GM23248 (cell line): Measurements from ENCODE around the gene LARP4B. TPM values are rescaled to one million over a fixed set of nuclear protein-coding genes. Genes with fewer than 3 reads are reported as not detected.

Source experiments
- DNase-seq: peaks from one replicate; pipeline ENCODE4 v3.0.0-alpha.2; 2015
- H2AFZ ChIP-seq: fragments of 200-600 bp; sonication (generic); 2 replicates; pipeline ENCODE4 v1.6.1; 2016; ENCODE audit warnings: antibody characterized with exemption
- H3F3A ChIP-seq: fragments of 200-600 bp; sonication (generic); 2 replicates; pipeline ENCODE4 v1.6.1; 2016; ENCODE audit warnings: mild to moderate bottlenecking, antibody characterized with exemption, mixed run types; ENCODE audit not compliant: insufficient read depth
- H3K27ac ChIP-seq: fragments of 200-600 bp; sonication (generic); 2 replicates; pipeline ENCODE4 v1.5.1; 2016; ENCODE audit warnings: mild to moderate bottlenecking
- H3K27me3 ChIP-seq: fragments of 200-600 bp; sonication (generic); replicated peaks from 2 replicates; pipeline ENCODE4 v1.6.1; 2016; ENCODE audit warnings: mild to moderate bottlenecking; ENCODE audit not compliant: insufficient read depth
- H3K36me3 ChIP-seq: fragments of 200-600 bp; sonication (generic); 2 replicates; pipeline ENCODE4 v1.6.1; 2016; ENCODE audit warnings: low read depth, mild to moderate bottlenecking
- H3K4me1 ChIP-seq: fragments of 200-600 bp; sonication (generic); 2 replicates; pipeline ENCODE4 v1.6.1; 2016; ENCODE audit warnings: mild to moderate bottlenecking; ENCODE audit not compliant: insufficient read depth
- H3K4me2 ChIP-seq: fragments of 200-600 bp; sonication (generic); one replicate; pipeline ENCODE4 v1.6.1; 2016; ENCODE audit warnings: mild to moderate bottlenecking; ENCODE audit not compliant: unreplicated experiment
- H3K4me3 ChIP-seq: fragments of 200-600 bp; sonication (generic); 2 replicates; pipeline ENCODE4 v1.5.1; 2016; ENCODE audit warnings: mild to moderate bottlenecking
- H3K79me2 ChIP-seq: fragments of 200-600 bp; sonication (generic); 2 replicates; pipeline ENCODE4 v1.6.1; 2016; ENCODE audit warnings: mild to moderate bottlenecking; ENCODE audit not compliant: insufficient read depth
- H3K9ac ChIP-seq: fragments of 200-600 bp; sonication (generic); 2 replicates; pipeline ENCODE4 v1.6.1; 2016; ENCODE audit warnings: mild to moderate bottlenecking
- H3K9me2 ChIP-seq: fragments of 200-600 bp; sonication (generic); 2 replicates; pipeline ENCODE4 v1.6.1; 2016; ENCODE audit warnings: mixed run types, mild to moderate bottlenecking, moderate library complexity; ENCODE audit not compliant: insufficient read depth
- H3K9me3 ChIP-seq: fragments of 200-600 bp; sonication (generic); one replicate; pipeline ENCODE4 v1.6.1; 2017; ENCODE audit warnings: low read depth
- H4K20me1 ChIP-seq: fragments of 200-600 bp; sonication (generic); 2 replicates; pipeline ENCODE4 v1.6.0; 2016; ENCODE audit not compliant: insufficient read depth
- EZH2 ChIP-seq: fragments of 200-600 bp; sonication (generic); IDR thresholded peaks from 2 replicates; pipeline ENCODE4 v1.6.1; 2018; ENCODE audit warnings: antibody characterized with exemption, mild to moderate bottlenecking; ENCODE audit not compliant: insufficient read depth, poor library complexity, severe bottlenecking
- EZH2phosphoT487 ChIP-seq: fragments of 200-600 bp; sonication (generic); IDR thresholded peaks from 2 replicates; pipeline ENCODE4 v1.6.1; 2018; ENCODE audit warnings: antibody characterized with exemption, moderate library complexity, mild to moderate bottlenecking, low read depth; ENCODE audit not compliant: insufficient read depth
- WGBS, 2 experiments: methylation state at CpG; one replicate each; pipeline ENCODE4 v1.1.6; 2015 to 2017; ENCODE audit warnings: low lambda C conversion rate in 2 of 2, low coverage in 1 of 2; ENCODE audit errors: missing lambda C conversion rate in 2 of 2; 5-methylcytosine and 5-hydroxymethylcytosine counted together
- in situ Hi-C: fragments of 300-500 bp; cut with MboI; formaldehyde crosslinking; loops from 2 replicates; pipeline ENCODE4 v1.15.0; 2020
- polyA plus RNA-seq: library from polyadenylated mRNA; unstranded; fragments of >200 nt; fragmentation: Nextera tagmentation; extraction: Ambion mirVana; gene quantifications from 2 replicates; pipeline ENCODE4 v1.2.1, GENCODE V29; 2016
- total RNA-seq: library from RNA; depleted of rRNA; stranded (reverse); fragments of >200 nt; shearing (Covaris generic); gene quantifications from 2 replicates; pipeline ENCODE4 v1.2.3, GENCODE V29; 2014

LARP4B gene
- total and polyA plus RNA-seq, 2 experiments from 2014 or later = 20.7 to 30.8 TPM

DNA sequence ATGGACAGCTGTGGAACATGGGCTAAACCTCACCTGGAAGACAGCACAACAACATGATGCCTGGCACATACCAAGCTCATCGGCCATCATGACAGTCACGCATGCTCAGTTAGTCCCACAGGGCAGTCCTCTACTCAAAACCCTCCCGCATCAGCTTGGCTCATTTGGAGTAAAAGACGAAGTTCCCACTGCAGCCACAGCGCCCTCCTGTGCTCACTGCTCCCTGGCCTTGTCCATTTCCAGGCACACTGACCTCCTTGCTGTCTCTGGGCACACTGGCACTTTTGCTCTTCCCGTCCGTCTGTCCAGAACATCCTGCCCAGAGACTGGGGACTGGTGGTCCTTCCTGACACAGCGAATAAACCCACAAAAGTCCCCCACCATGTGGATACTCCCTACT lies 66.2 kb downstream of the LARP4B start:
- Histone ChIP-seq H3K4me1 (peaks cover 8% of the 10 kb centered on the region; the same call in 1 of the 2 replicates), H3K27me3 (no peaks in the 10 kb centered on the region), H3K36me3 (peaks cover 17% of the 10 kb centered on the region), H3K9me3 (no peaks in the 10 kb centered on the region), H3K9me2 (no peaks in the 10 kb centered on the region), H2AFZ (no peak overlapping the region), H4K20me1 (no peaks in the 10 kb centered on the region), H3K79me2 (peaks cover 88% of the 10 kb centered on the region), H3K4me2 (no peak overlapping the region), H3F3A (peaks cover under 1% of the 10 kb centered on the region; the same call in 1 of the 2 replicates), H3K27ac (no peak overlapping the region), H3K4me3 (no peak overlapping the region), H3K9ac (no peak overlapping the region)
- DNase-seq = no peak
- no peak for TF ChIP-seq EZH2phosphoT487
- TF ChIP-seq EZH2 = no peak
- in situ Hi-C loops = no loop called here
- WGBS, 2 experiments = 89 to 90% methylated on average over 8 of the region's 8 CpGs

- H3K4me1 ChIP-seq = 0 out of 2 replicates have a peak, but pooled peaks cover 3% of the 10 kb centered on the region
- no peak overlapping the region for H3K27ac ChIP-seq
- H3K9me3 ChIP-seq = no peaks in the 10 kb centered on the region
- no peak overlapping the region for H3K4me2 ChIP-seq
- H3K4me3 ChIP-seq = no peak overlapping the region
- peaks cover 88% of the 10 kb centered on the region for H3K79me2 ChIP-seq
- H3F3A ChIP-seq = peaks cover 6% of the 10 kb centered on the region; the same call in 1 of the 2 replicates
- H3K9me2 ChIP-seq = no peaks in the 10 kb centered on the region
- WGBS, 2 experiments = 78 to 85% methylated on average over 4 of the region's 4 CpGs
- no peak for TF ChIP-seq EZH2phosphoT487
- TF ChIP-seq EZH2 = no peak
- DNase-seq = no peak
- H2AFZ ChIP-seq = no peak overlapping the region
- H3K9ac ChIP-seq = no peak overlapping the region
- in situ Hi-C loops = no loop called here
- H3K27me3 ChIP-seq = no peaks in the 10 kb centered on the region
- no peaks in the 10 kb centered on the region for H4K20me1 ChIP-seq
- H3K36me3 ChIP-seq = peaks cover 19% of the 10 kb centered on the region
Observed at GRCh38 chr10:860519-860918, 71.0 kb downstream of the LARP4B start.

- H3K4me3 ChIP-seq = no peak overlapping the region
- peaks cover 94% of the 10 kb centered on the region for H3K79me2 ChIP-seq
- in situ Hi-C loops = no loop called here
- H3K9me3 ChIP-seq = no peaks in the 10 kb centered on the region
- H3F3A ChIP-seq = peaks cover 6% of the 10 kb centered on the region; the same call in 1 of the 2 replicates
- H3K9me2 ChIP-seq = no peaks in the 10 kb centered on the region
- no peak overlapping the region for H3K9ac ChIP-seq
- peaks cover 30% of the 10 kb centered on the region for H3K36me3 ChIP-seq
- H3K4me2 ChIP-seq = no peak overlapping the region
- H3K27me3 ChIP-seq = no peaks in the 10 kb centered on the region
- no peak overlapping the region for H2AFZ ChIP-seq
- TF ChIP-seq EZH2phosphoT487 = no peak
- no peaks in the 10 kb centered on the region; the same call in 1 of the 2 replicates for H4K20me1 ChIP-seq
- WGBS, 2 experiments = 44 to 46% methylated on average over 11 of the region's 11 CpGs
- H3K27ac ChIP-seq = no peak overlapping the region
- DNase-seq = peak; percentile 23
- H3K4me1 ChIP-seq = 0 out of 2 replicates have a peak, but pooled peaks cover 3% of the 10 kb centered on the region
Observed at GRCh38 chr10:856416-857157, 74.9 kb downstream of the LARP4B start.

DNA sequence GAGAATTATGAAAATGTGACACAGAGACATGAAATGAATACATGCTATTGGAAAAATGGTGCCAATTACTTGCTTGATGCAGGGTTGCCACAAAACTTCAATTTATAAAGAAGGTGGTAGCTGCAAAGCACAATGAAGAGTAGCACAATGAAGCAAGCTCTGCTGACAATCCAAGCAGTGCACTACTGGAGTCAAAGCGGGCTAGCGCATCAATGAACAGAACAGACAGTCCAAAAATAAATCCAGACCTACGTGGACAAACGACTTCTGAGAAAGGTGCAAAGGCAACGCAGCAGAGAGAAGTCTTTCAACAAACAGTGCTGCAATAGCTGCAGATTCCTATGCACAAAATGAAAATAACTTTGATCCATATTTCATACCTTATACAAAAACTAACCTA lies 75.8 kb downstream of the LARP4B start:
- Histone ChIP-seq H2AFZ (no peak overlapping the region), H3K79me2 (peaks cover 98% of the 10 kb centered on the region), H3K4me3 (no peak overlapping the region), H3K9ac (no peak overlapping the region), H3K27me3 (no peaks in the 10 kb centered on the region), H3K27ac (no peak overlapping the region), H3K4me1 (0 out of 2 replicates have a peak, but pooled peaks cover 3% of the 10 kb centered on the region), H3F3A (peaks cover 6% of the 10 kb centered on the region; the same call in 1 of the 2 replicates), H4K20me1 (no peaks in the 10 kb centered on the region; the same call in 1 of the 2 replicates), H3K36me3 (peaks cover 25% of the 10 kb centered on the region), H3K9me3 (no peaks in the 10 kb centered on the region), H3K9me2 (no peaks in the 10 kb centered on the region), H3K4me2 (no peak overlapping the region)
- in situ Hi-C loops = no loop called here
- no peak for DNase-seq
- TF ChIP-seq EZH2phosphoT487 (no peak), EZH2 (no peak)
- 96 to 97% methylated on average over 5 of the region's 5 CpGs for WGBS, 2 experiments
